K562 (cell line): Measurements from ENCODE around the gene OGDH. TPM values are rescaled to one million over a fixed set of nuclear protein-coding genes. Genes with fewer than 3 reads are reported as not detected.

Experiments used
- ATAC-seq: fragments of 200-7000 bp; cut with Tn5 transposase; 3 replicates; pipeline ENCODE4 v1.9.1; 2020; ENCODE audit warnings: moderate library complexity
- BruUV-seq: library from RNA; stranded (reverse); fragments of 400-500 nt; replicated peaks from 2 replicates; lab custom pipeline; 2021; lab: Mats Ljungman, UMichigan
- CTCF ChIA-PET: fragments of 300-600 bp; formaldehyde crosslinking; extraction: SDS; loops from one replicate; lab custom pipeline; 2021; ENCODE audit warnings: low intra/inter-chr PET ratio; lab: Yijun Ruan, JAX
- POLR2A ChIA-PET: fragments of 300-600, 350-650 bp; sonication (Branson Sonifier 250); formaldehyde crosslinking; extraction: SDS; loops from one replicate; lab custom pipeline; 2021; ENCODE audit warnings: antibody characterized with exemption, inconsistent platforms; lab: Yijun Ruan, JAX
- DNase-seq, 4 experiments: peaks; one replicate each; pipeline versions ENCODE4 v3.0.0 to v3.0.0-alpha.2; 2011 to 2018; ENCODE audit warnings: low spot score in 3 of 4, mixed read lengths in 3 of 4; ENCODE audit errors: extremely low read depth in 1 of 4
- FAIRE-seq: peaks from 2 replicates; lab custom pipeline; 2011; peaks lifted over from hg19 to GRCh38; lab: Jason Lieb, UNC
- H2AFZ ChIP-seq: 2 replicates; pipeline ENCODE4 v1.6.0; 2011; ENCODE audit warnings: low read depth, low read length, control low read depth, inconsistent platforms
- H3K27ac ChIP-seq: fragments of 200-600 bp; 3 replicates; pipeline ENCODE4 v1.8.0; 2011; ENCODE audit warnings: low read depth, mild to moderate bottlenecking, control low read depth, inconsistent platforms, low read length, moderate library complexity, mixed read lengths; ENCODE audit errors: extremely low read depth
- H3K27me3 ChIP-seq, 2 experiments: fragments of 300-600 bp in 1 of 2; 2 replicates in 1 of 2; 3 replicates in 1 of 2; pipeline versions ENCODE4 v1.6.0 to v1.8.0; 2011; ENCODE audit warnings: inconsistent platforms in 2 of 2, low read length in 2 of 2, mild to moderate bottlenecking in 1 of 2, mixed read lengths in 1 of 2, moderate library complexity in 1 of 2; ENCODE audit not compliant: control insufficient read depth in 2 of 2, insufficient read depth in 2 of 2
- H3K36me3 ChIP-seq: fragments of 300-600 bp; 3 replicates; pipeline ENCODE4 v1.8.0; 2011; ENCODE audit warnings: mild to moderate bottlenecking, low read length, inconsistent platforms; ENCODE audit not compliant: control insufficient read depth, insufficient read depth
- H3K4me1 ChIP-seq, 2 experiments: fragments of 200-600 bp in 1 of 2; replicated peaks in 1 of 2; 2 replicates in 1 of 2; 3 replicates in 1 of 2; pipeline versions ENCODE4 v1.5.1 to v1.8.0; 2011; ENCODE audit warnings: inconsistent platforms in 2 of 2, low read length in 2 of 2, mild to moderate bottlenecking in 1 of 2, mixed read lengths in 1 of 2, moderate library complexity in 1 of 2; ENCODE audit not compliant: control insufficient read depth in 2 of 2, insufficient read depth in 2 of 2
- H3K4me2 ChIP-seq: 2 replicates; pipeline ENCODE4 v1.6.1; 2011; ENCODE audit warnings: low read length, control low read depth, inconsistent platforms, mixed read lengths; ENCODE audit not compliant: insufficient read depth
- H3K4me3 ChIP-seq: fragments of 200-600 bp; sonication (generic), shearing (Covaris generic); 2 replicates; pipeline ENCODE4 v1.5.1; 2016; ENCODE audit warnings: control low read depth, inconsistent platforms
- H3K79me2 ChIP-seq: fragments of 200-600 bp; 3 replicates; pipeline ENCODE4 v1.8.0; 2011; ENCODE audit warnings: low read length, inconsistent platforms; ENCODE audit not compliant: control insufficient read depth, insufficient read depth
- H3K9ac ChIP-seq, 2 experiments: 2 replicates each; pipeline versions ENCODE4 v1.6.0 to v1.6.1; 2011; ENCODE audit warnings: low read depth in 2 of 2, low read length in 2 of 2, control low read depth in 1 of 2, inconsistent platforms in 1 of 2, mild to moderate bottlenecking in 1 of 2, mixed read lengths in 1 of 2; ENCODE audit not compliant: insufficient read depth in 1 of 2
- H3K9me1 ChIP-seq: one replicate; pipeline ENCODE4 v1.6.0; 2011; ENCODE audit warnings: inconsistent platforms, mild to moderate bottlenecking, low read length, moderate library complexity; ENCODE audit not compliant: control insufficient read depth, insufficient read depth
- H3K9me3 ChIP-seq: replicated peaks from 2 replicates; pipeline ENCODE4 v1.5.1; 2011; ENCODE audit warnings: low read depth, low read length, inconsistent platforms; ENCODE audit not compliant: control insufficient read depth, insufficient read depth
- H4K20me1 ChIP-seq: replicated peaks from 2 replicates; pipeline ENCODE4 v1.6.1; 2011; ENCODE audit warnings: low read length, inconsistent platforms, mixed read lengths; ENCODE audit not compliant: control insufficient read depth, insufficient read depth
- FOXA3 ChIP-seq, 2 experiments: fragments of 450-650 bp in 1 of 2; sonication (generic) in 1 of 2; formaldehyde crosslinking; IDR thresholded peaks in 1 of 2; conservative IDR thresholded peaks in 1 of 2; 2 replicates each; pipeline versions ENCODE4 v1.4.0 to v1.8.0; 2020 to 2022; ENCODE audit warnings: mild to moderate bottlenecking in 2 of 2, missing genetic modification reagents in 1 of 2
- MTA1 ChIP-seq: fragments of 450-650 bp; IDR thresholded peaks from 2 replicates; pipeline ENCODE4 v1.6.1; 2017; ENCODE audit warnings: borderline replicate concordance
- NR0B1 ChIP-seq: fragments of 450-650 bp; IDR thresholded peaks from one replicate; pipeline ENCODE4 v1.6.1; 2018; ENCODE audit warnings: mild to moderate bottlenecking, moderate library complexity; ENCODE audit not compliant: partially characterized antibody
- RBM22 ChIP-seq: fragments of 200-400 bp; formaldehyde crosslinking; IDR thresholded peaks from 2 replicates; pipeline ENCODE4 v1.6.1; 2018; ENCODE audit warnings: low read length, low read depth; ENCODE audit not compliant: poor library complexity, severe bottlenecking
- RBM25 ChIP-seq: fragments of 200-400 bp; formaldehyde crosslinking; IDR thresholded peaks from 2 replicates; pipeline ENCODE4 v1.6.1; 2018; ENCODE audit warnings: low read length, low read depth, moderate library complexity; ENCODE audit not compliant: severe bottlenecking
- SETDB1 ChIP-seq: IDR thresholded peaks from one replicate; pipeline ENCODE4 v1.6.1; 2012; ENCODE audit warnings: low read length, control low read depth, inconsistent platforms
- ZNF23 ChIP-seq: fragments of 250-450 bp; sonication (Bioruptor Pico); IDR thresholded peaks from 2 replicates; pipeline ENCODE4 v1.4.0; 2020; ENCODE audit warnings: mild to moderate bottlenecking
- ZNF507 ChIP-seq: conservative IDR thresholded peaks from 2 replicates; pipeline ENCODE4 v1.6.1; 2017; ENCODE audit warnings: missing genetic modification characterization, missing compliant biosample characterization
- WGBS: fragments of 100-300 bp; shearing (Covaris generic); methylation state at CpG from one replicate; pipeline ENCODE4 v1.1.6; 2016; ENCODE audit warnings: low coverage, mixed read lengths; ENCODE audit not compliant: insufficient coverage; ENCODE audit errors: missing lambda C conversion rate; 5-methylcytosine and 5-hydroxymethylcytosine counted together
- in situ Hi-C: fragments of 300-500 bp; cut with MboI; formaldehyde crosslinking; loops from 4 replicates; pipeline ENCODE4 v1.15.0; 2018; ENCODE audit warnings: inconsistent platforms, mixed read lengths
- intact Hi-C: fragments of 100-400 bp; cut with micrococcal nuclease; formaldehyde crosslinking; loops from 2 replicates; pipeline ENCODE4 v1.14.2; 2022
- polyA plus RNA-seq, 8 experiments: library from polyadenylated mRNA; depleted of rRNA in 4 of 8; stranded (reverse) in 5 of 8; unstranded in 3 of 8; fragments of >200 nt; fragmentation: Nextera tagmentation in 2 of 8; fragmentation: Illumina TruSeq in 1 of 8; extraction: Ambion mirVana in 2 of 8; extraction: Trizol in 1 of 8; gene quantifications; 2 replicates each; pipeline versions ENCODE4 v1.2.1 to v1.2.3, GENCODE V29; 2011 to 2014; ENCODE audit warnings: inconsistent platforms in 1 of 8, missing spikeins in 1 of 8
- total RNA-seq, 7 experiments: library from RNA; depleted of rRNA in 6 of 7; stranded (reverse); fragments of >200 nt in 6 of 7; fragmentation: Illumina TruSeq in 2 of 7; extraction: Trizol in 2 of 7; gene quantifications; 2 replicates each; pipeline versions ENCODE4 v1.2.1 to v1.2.3, GENCODE V29; 2011 to 2021; ENCODE audit warnings: low replicate concordance in 1 of 7

The OGDH gene
- total and polyA plus RNA-seq, 9 of the 15 experiments (the other 6 are each of a cell fraction or from before 2014, with no cell fraction given), result 3.1 to 80.3 (median 23.5) TPM

GRCh38 chr7:44658979-44659378, 52.6 kb downstream of the OGDH start (continued):
- no peak for TF ChIP-seq NR0B1
- no peak for TF ChIP-seq FOXA3 (CRISPR knock-in tag; conservative IDR thresholded peaks at IDR 0.05 in 1 of 2, IDR thresholded peaks at IDR 0.05 in 1 of 2)
- no peak for TF ChIP-seq MTA1
- no peak for TF ChIP-seq RBM22
- no peak for TF ChIP-seq ZNF23 (CRISPR knock-in tag)

- CTCF ChIA-PET, result no interaction called here
- H4K20me1 ChIP-seq, result no peaks in the 10 kb centered on the region
- 100% methylated on average over 2 of the region's 2 CpGs for WGBS
- no peak overlapping the region for H3K4me2 ChIP-seq
- no peaks in the 10 kb centered on the region for H3K9me1 ChIP-seq
- ATAC-seq (no peak), FAIRE-seq (no peak), DNase-seq (no peak)
- in situ Hi-C loops, result no loop called here
- no peaks in the 10 kb centered on the region for H3K4me1 ChIP-seq
- BruUV-seq, result no TSS peak
- H3K9ac ChIP-seq, result no peak overlapping the region
- peaks cover 5% of the 10 kb centered on the region; the same call in 1 of the 3 replicates for H3K79me2 ChIP-seq
- H3K27ac ChIP-seq, result no peak overlapping the region
- H3K36me3 ChIP-seq, result peaks cover 56% of the 10 kb centered on the region; the same call in 2 of the 3 replicates
- H2AFZ ChIP-seq, result no peak overlapping the region
- no peaks in the 10 kb centered on the region; the same call in 1 of the 2 replicates for H3K9me3 ChIP-seq
- POLR2A ChIA-PET, result no interaction called here
- H3K27me3 ChIP-seq, result no peaks in the 10 kb centered on the region
- TF ChIP-seq SETDB1 (no peak), ZNF507 (tag) (peak; percentile 93), RBM25 (peak; percentile 25)
- intact Hi-C loops, result no loop called here
- H3K4me3 ChIP-seq, result no peak overlapping the region
These were observed 54.8 kb downstream of the OGDH start for GRCh38 chr7:44661233-44661632.
